Loucy (cell line): Measurements from ENCODE around the gene PNMT.

ENCODE experiments used
- H2AFZ ChIP-seq: fragments of 200-600 bp; sonication (generic); 2 replicates; pipeline ENCODE4 v1.6.0; 2016; ENCODE audit warnings: antibody characterized with exemption, mild to moderate bottlenecking, low read length, moderate library complexity
- H3F3A ChIP-seq: fragments of 200-600 bp; 2 replicates; pipeline ENCODE4 v1.6.0; 2016; ENCODE audit warnings: antibody characterized with exemption, low read depth, mild to moderate bottlenecking
- H3K27me3 ChIP-seq: fragments of 200-600 bp; sonication (generic); 2 replicates; pipeline ENCODE4 v1.6.1; 2014; ENCODE audit warnings: low read length, mild to moderate bottlenecking; ENCODE audit not compliant: insufficient read depth, poor library complexity, severe bottlenecking
- H3K36me3 ChIP-seq: fragments of 200-600 bp; sonication (generic); 2 replicates; pipeline ENCODE4 v1.6.1; 2016; ENCODE audit warnings: low read length; ENCODE audit not compliant: insufficient read depth
- H3K4me1 ChIP-seq: fragments of 200-600 bp; sonication (generic); 2 replicates; pipeline ENCODE4 v1.5.1; 2014; ENCODE audit warnings: low read length, mild to moderate bottlenecking; ENCODE audit not compliant: insufficient read depth, poor library complexity, severe bottlenecking
- H3K4me2 ChIP-seq: fragments of 200-600 bp; sonication (generic); 2 replicates; pipeline ENCODE4 v1.6.0; 2014; ENCODE audit warnings: antibody characterized with exemption, low read length, low read depth, mild to moderate bottlenecking; ENCODE audit not compliant: poor library complexity, severe bottlenecking
- H3K4me3 ChIP-seq: fragments of 200-600 bp; sonication (generic); 2 replicates; pipeline ENCODE4 v1.5.1; 2014; ENCODE audit warnings: low read length, mild to moderate bottlenecking, mixed read lengths; ENCODE audit not compliant: poor library complexity, severe bottlenecking
- H3K79me2 ChIP-seq: fragments of 200-600 bp; sonication (generic); 2 replicates; pipeline ENCODE4 v1.6.1; 2014; ENCODE audit warnings: low read length; ENCODE audit not compliant: insufficient read depth
- H3K9ac ChIP-seq: fragments of 200-600 bp; sonication (generic); 2 replicates; pipeline ENCODE4 v1.6.0; 2014; ENCODE audit warnings: mild to moderate bottlenecking, low read depth, low read length, moderate library complexity; ENCODE audit not compliant: poor library complexity, severe bottlenecking
- H3K9me2 ChIP-seq: fragments of 200-600 bp; sonication (generic); replicated peaks from 2 replicates; pipeline ENCODE4 v1.6.1; 2016; ENCODE audit warnings: low read depth, low read length, mixed read lengths
- H3K9me3 ChIP-seq: fragments of 200-600 bp; sonication (generic); 2 replicates; pipeline ENCODE4 v1.6.1; 2014; ENCODE audit warnings: mild to moderate bottlenecking, antibody characterized with exemption, low read length, low read depth; ENCODE audit not compliant: insufficient read depth
- H4K20me1 ChIP-seq: fragments of 200-600 bp; sonication (generic); 2 replicates; pipeline ENCODE4 v1.6.0; 2014; ENCODE audit warnings: antibody characterized with exemption, low read length, mild to moderate bottlenecking; ENCODE audit not compliant: insufficient read depth, poor library complexity, severe bottlenecking
- EZH2phosphoT487 ChIP-seq: fragments of 200-600 bp; IDR thresholded peaks from 2 replicates; pipeline ENCODE4 v1.6.1; 2018; ENCODE audit warnings: antibody characterized with exemption, mild to moderate bottlenecking, moderate library complexity, borderline replicate concordance
- TF ChIP-seq, protein P1 (sequence below): fragments of 200-600 bp; sonication (generic); conservative IDR thresholded peaks from 2 replicates; pipeline ENCODE4 v1.5.1; 2014; ENCODE audit warnings: mild to moderate bottlenecking, antibody characterized with exemption, low read length

PNMT gene

GRCh38 chr17:39702901-39703893 lies 34.9 kb downstream of the PNMT start:
- Histone ChIP-seq H3K4me3 (no peak overlapping the region), H3K36me3 (no peaks in the 10 kb centered on the region), H3K4me1 (peaks cover 7% of the 10 kb centered on the region), H3K9me3 (no peaks in the 10 kb centered on the region), H3F3A (no peaks in the 10 kb centered on the region), H3K27me3 (no peaks in the 10 kb centered on the region), H3K4me2 (no peak overlapping the region), H4K20me1 (no peaks in the 10 kb centered on the region), H3K9ac (no peak overlapping the region), H3K79me2 (no peaks in the 10 kb centered on the region), H3K9me2 (no peaks in the 10 kb centered on the region), H2AFZ (no peak overlapping the region)
- no peak for TF ChIP-seq EZH2phosphoT487
- TF ChIP-seq, protein P1, sequence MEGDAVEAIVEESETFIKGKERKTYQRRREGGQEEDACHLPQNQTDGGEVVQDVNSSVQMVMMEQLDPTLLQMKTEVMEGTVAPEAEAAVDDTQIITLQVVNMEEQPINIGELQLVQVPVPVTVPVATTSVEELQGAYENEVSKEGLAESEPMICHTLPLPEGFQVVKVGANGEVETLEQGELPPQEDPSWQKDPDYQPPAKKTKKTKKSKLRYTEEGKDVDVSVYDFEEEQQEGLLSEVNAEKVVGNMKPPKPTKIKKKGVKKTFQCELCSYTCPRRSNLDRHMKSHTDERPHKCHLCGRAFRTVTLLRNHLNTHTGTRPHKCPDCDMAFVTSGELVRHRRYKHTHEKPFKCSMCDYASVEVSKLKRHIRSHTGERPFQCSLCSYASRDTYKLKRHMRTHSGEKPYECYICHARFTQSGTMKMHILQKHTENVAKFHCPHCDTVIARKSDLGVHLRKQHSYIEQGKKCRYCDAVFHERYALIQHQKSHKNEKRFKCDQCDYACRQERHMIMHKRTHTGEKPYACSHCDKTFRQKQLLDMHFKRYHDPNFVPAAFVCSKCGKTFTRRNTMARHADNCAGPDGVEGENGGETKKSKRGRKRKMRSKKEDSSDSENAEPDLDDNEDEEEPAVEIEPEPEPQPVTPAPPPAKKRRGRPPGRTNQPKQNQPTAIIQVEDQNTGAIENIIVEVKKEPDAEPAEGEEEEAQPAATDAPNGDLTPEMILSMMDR, result no peak

GRCh38 chr17:39703913-39704312 lies 35.7 kb downstream of the PNMT start:
- Histone ChIP-seq H3K36me3 (no peaks in the 10 kb centered on the region), H2AFZ (no peak overlapping the region), H4K20me1 (no peaks in the 10 kb centered on the region), H3K9ac (no peak overlapping the region), H3K4me3 (no peak overlapping the region), H3K4me2 (no peak overlapping the region), H3F3A (no peaks in the 10 kb centered on the region), H3K9me2 (no peaks in the 10 kb centered on the region), H3K4me1 (peaks cover 7% of the 10 kb centered on the region), H3K9me3 (no peaks in the 10 kb centered on the region), H3K27me3 (no peaks in the 10 kb centered on the region), H3K79me2 (no peaks in the 10 kb centered on the region)
- no peak for TF ChIP-seq EZH2phosphoT487
- TF ChIP-seq, protein P1, result no peak

GRCh38 chr17:39704821-39705551 lies 36.7 kb downstream of the PNMT start:
- H3K36me3 ChIP-seq, result no peaks in the 10 kb centered on the region
- H3K27me3 ChIP-seq, result no peaks in the 10 kb centered on the region
- no peak overlapping the region for H3K4me3 ChIP-seq
- no peaks in the 10 kb centered on the region for H3K9me2 ChIP-seq
- H3K4me1 ChIP-seq, result peaks cover 16% of the 10 kb centered on the region
- no peak for TF ChIP-seq EZH2phosphoT487
- TF ChIP-seq, protein P1, result no peak
- H3K9ac ChIP-seq, result no peak overlapping the region
- H3K9me3 ChIP-seq, result no peaks in the 10 kb centered on the region
- H3F3A ChIP-seq, result no peaks in the 10 kb centered on the region
- no peak overlapping the region for H3K4me2 ChIP-seq
- no peak overlapping the region for H2AFZ ChIP-seq
- no peaks in the 10 kb centered on the region for H3K79me2 ChIP-seq
- no peaks in the 10 kb centered on the region for H4K20me1 ChIP-seq
